Stimulated activated CD8-positive, alpha-beta memory T cell treated with anti-CD3 and anti-CD28 coated beads, Interleukin-4, amount 100 ng/mL, for 24 hours (primary cell): ENCODE results near the gene RTKN2.

Experiments used
- DNase-seq: peaks from one replicate; pipeline ENCODE4 v3.0.0-alpha.2; 2020; ENCODE audit warnings: low read depth

Gene RTKN2

DNA sequence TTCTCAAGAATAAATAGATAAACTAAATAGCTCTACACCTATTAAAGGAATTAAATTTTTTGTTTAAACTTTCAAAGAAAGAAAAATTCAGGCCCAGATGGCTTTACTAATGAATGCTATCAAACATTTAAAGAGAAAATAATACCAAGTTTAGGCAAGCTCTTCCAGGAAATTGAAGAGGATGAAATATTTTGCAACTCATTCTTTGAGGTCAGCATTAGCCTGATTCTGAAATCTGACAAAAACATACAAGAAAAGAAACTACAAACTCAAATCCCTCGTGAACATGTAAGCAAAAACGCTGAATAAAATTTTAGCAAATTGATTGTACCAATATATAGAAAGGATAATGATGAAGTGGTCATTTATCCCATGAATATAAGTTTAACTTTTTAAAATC lies 93.4 kb downstream of the RTKN2 start:
- DNase-seq = no peak

DNA sequence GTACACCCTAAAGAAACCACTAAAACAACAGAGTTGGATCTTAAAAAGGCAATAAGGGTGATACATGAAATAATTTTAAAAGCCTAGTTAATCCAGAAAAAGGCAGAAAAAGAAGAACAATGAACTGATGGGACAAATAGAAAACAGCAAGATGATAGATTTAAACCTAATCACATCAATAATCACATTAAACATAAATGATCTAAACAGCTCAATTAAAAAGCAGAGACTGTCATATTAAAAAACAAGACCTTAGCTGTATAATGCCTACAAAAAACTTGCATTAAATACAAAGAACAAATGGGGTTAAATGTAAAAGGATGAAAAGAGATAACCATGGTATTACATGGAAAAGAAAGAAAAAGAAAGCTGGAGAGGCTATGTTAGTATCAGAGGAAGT lies 96.2 kb downstream of the RTKN2 start:
- DNase-seq = no peak

DNA sequence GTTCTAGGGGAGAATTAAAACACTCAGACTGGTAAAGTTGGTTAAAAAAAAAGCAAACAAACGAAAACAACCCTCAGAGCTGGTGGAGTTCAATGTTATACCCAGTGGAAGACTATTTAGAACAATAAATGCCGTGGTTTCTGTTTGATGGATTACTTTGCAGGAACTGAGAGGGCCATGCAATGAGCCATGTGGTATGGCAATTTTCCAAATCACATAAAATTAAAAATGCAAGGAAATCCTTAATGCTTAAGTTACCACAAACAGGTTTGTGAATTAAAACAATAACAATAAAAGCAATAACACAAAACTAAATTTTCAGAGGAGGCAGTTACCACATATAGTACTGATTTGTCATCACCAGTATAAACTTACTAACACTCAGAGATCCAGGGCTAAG lies 96.9 kb downstream of the RTKN2 start:
- DNase-seq = no peak

DNA sequence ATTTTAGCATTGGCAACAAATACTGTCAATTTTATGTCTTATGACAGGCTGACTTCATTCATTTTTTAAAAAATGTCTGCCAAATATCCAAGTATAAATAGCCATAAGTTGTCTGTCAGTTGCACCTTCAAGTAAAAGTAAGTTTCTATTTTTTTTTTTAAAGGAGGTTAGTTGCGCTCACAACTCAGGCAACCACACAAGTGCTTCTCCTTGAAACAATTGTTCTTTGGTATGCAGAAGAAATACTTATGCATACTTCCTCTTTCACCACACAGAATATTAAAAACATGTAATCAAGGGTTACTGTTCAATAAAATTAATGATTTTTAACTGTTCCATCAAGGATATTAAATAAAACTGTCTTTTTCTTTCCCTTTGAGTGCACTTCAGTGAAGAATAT lies 97.9 kb downstream of the RTKN2 start:
- DNase-seq = no peak

DNA sequence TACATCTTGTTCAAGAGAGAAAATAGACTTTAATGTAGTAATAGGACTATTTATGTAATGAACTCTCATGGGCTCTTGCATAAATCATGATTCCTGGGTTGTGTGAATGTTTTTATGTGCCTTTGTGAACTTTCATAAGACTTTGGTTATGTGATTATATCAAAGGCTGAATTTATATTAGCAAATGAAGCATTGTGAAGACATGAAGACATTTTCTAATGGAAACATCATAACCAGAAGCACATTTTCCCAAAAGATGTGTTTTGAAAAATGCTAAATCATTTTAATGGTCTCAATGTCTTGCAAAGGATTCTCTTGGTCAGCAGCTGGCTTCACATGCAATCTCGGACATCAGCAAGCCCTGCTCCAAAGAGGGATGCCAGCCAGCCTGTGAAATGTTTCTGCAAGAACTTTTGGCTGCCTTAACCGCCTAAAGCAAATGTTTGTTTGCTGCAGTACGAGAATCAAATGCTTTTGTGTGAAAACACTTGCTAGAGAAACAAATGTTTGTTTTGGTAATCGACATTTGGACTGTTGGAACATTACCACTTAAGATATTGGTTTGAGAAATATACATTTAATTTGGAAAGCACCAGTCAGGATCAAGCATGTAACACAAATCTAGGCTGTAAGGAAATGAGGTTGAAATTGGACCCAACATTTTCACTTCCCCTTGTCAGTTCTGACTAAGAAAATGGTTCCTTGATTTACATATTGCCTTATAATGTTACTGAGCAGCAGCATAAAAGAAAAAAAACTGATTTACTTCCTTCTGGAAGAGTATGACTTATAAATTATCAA lies 102.1 kb downstream of the RTKN2 start:
- no peak for DNase-seq

DNA sequence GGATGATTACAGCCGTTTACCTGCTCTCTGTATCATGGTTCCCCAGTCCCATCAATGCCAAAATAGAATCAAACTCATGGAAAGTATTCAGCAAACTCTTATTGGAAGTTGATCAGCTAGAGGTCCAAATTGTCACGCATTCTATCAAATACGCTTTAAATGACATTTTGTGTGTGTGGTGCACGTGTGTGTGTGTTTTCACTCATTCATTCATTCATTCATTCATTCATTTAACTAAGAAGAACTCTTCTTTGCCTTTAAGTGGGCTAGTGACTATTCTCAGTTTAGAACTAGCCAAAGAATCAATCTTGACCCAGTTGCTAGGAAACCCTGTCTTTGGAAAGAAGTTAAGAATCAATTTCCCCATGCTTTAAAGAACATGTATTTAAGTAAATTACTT lies 102.8 kb downstream of the RTKN2 start:
- no peak for DNase-seq

DNA sequence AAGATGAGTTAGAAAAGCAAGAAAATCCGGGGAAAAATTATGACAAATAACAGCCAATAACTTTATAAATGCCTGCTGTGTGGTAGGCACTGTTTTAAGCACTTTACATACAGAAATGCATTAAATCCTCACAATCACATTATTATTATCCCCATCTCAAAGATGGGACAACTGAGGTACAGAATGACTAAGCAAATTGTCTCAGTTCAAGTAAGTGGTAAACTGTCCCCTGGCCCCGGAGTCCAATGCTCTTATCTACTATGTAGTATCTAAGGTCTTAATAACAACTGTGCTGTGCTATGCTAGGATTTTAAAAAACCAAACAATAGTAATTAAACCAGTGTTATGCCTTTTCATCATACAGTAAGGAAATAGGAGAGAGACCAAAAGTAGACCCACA lies 105.6 kb downstream of the RTKN2 start:
- no peak for DNase-seq

DNA sequence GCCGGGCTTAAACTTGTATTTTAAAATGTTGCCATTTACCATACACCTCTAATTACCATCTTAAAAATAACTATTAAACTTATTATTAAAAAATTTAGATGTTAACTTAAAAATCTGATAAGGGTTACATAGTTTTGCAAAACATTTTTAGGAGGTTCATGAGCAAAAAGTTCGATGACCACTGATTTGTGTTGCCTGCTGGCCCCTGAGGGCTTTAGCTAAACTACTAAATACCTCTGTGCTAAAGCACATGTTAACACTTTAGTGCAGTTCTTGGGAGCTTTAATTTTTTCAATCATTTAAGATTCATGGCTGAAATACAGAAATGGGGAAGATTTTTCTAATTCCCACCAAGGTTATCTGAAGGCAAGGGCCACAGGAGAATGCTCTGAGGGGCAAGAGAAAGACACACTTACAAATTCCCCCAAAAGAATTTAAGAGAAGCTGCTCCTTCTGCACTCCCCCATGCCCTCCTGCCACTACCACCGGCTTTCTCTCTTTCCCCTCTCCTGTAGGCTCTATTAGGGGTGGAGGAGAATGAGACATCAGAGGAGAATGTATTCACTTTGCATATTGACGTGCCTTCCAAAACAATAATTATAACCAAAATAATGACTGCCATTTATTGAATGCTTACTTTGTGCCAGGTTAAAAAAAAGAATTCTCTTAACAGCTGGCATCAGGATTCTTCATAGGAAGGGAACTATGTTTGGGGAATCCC lies 106.2 kb downstream of the RTKN2 start:
- no peak for DNase-seq

DNA sequence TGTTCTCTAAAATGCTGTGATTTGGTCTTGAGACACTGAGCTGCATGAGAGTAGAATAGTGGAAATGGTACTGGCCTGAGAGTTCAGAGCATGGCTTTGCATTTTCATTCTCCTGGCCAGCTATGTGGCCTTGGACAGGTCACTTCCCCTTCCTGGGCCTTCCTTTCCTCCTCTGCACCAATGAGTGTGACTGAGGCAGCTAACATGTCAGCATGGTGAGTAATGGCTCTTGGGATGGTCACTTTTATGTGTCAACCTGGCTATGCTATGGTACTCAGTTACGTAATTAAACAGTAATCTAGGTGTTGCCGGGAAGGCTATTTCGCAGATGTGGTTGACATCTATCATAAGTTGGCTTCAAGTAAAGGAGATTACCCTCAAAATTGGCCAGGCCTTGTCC lies 109.3 kb downstream of the RTKN2 start:
- no peak for DNase-seq

DNA sequence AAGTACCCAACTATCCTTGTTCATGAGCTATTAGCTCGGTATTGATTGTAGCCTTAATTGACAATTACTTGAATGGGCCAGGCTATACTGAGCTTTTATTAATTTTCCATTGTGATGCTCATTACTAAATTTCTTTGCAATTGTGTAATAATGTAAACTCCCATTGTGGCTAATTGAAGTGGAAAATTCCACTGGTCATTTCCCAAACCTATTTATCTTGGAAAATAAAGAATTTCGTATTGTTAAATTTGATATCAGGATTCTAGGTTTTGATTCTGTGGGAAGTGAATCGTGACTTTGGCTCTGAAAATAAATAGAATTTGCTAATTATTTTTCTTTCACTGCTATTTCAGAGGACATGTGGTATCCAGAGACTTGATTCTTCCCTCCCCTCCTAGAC lies 111.0 kb downstream of the RTKN2 start:
- no peak for DNase-seq

DNA sequence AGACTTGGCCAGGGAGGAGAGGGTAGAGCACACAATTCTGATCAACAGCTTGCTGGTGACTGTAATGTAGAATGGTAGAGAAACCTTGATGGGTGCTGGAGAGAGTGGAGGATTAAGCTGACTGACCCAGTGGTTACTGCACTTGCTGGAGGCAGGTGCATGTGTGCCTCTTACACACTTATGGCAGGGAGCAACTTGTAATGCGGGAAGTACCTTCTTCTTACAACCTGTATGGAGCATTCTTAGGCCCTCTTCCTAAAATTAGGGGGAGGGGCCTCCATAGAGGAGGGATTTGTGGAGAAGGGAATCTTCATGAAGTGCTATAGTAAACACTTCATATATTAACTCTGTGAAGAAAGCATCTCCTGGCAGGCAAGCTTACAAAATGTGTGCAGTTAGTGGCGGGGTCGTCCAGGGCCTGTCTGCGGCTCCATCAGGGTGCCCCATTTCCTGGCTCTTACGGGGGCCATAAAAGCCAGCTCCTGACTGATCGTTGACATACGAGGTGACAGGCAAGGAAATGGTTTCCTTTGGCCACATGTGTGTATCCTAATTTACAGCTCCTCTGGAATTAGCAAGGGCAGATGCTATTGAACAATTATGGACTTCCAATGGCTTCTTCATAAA lies 113.5 kb downstream of the RTKN2 start:
- no peak for DNase-seq

DNA sequence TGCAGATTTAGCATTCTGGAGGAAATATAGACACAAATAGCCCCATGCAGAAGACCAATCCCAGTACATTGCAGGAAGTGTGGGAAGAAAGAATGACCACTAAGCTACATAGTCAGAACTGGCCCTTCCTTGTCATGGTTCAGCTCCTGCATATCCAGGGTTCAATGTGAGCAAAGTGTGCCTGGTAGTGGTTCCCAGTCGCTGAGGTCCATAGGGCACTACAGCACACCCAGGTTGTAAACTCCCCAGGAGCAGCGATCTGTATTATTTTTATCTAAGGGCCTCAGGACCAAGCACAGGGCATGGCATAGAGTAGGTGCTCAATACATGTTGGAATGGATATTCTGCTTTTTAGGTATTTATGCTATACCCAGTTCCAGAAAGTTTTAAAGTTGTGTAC lies 114.4 kb downstream of the RTKN2 start:
- DNase-seq = no peak

DNA sequence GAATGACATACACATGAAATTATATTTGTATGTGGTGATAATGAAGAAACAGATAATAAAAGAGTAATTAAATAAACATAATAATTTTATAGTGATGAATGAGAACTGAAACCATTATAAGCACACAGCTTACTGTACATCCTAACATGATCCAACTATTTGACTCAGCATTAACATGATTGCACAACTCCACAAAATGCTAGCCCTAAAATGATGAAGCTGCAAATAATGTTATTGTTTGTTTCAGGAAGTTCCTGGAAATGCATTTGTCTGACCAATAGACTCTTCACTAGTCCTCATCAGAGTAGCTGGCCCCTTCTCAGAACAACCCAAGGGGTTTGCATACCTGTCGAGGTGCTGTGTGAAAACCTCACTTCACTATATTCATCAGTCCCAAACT lies 115.5 kb downstream of the RTKN2 start:
- no peak for DNase-seq

DNA sequence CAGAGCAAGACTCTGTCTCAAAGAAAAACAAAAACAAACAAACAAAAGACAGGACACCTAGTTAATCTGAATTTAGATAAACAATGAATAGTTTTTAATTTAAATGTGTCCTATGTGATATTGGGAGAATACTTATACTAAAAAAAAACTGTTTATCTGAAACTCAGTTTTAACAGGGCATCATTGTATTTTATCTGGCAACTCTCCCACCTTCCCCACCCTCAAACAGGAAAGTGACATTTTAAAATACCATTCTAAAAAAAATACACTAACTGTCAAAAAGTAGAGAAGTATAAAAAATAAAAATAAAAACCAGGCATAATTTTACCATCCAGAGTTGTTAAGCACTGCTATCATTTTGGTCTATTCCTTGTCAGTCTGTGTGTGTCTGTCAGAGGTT lies 119.0 kb downstream of the RTKN2 start:
- no peak for DNase-seq

DNA sequence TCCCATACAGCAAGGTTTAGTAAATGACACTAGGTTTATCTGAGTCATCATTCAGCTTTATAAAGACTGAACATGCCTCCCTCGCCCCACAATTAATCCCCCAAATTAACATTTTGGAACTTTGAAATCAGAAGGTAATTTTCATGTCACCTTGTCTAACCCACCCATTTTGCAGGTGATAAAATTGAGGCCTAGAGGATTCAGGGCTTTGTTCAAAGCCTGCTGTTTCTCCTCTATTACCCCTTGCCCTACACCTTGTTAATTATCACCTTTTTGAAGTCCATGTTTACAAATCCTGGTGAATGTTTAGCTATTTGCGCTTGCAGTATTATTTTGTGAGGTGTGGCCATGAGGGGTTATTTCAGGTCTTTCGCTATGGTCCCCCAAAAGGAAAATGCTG lies 120.5 kb downstream of the RTKN2 start:
- DNase-seq = no peak

DNA sequence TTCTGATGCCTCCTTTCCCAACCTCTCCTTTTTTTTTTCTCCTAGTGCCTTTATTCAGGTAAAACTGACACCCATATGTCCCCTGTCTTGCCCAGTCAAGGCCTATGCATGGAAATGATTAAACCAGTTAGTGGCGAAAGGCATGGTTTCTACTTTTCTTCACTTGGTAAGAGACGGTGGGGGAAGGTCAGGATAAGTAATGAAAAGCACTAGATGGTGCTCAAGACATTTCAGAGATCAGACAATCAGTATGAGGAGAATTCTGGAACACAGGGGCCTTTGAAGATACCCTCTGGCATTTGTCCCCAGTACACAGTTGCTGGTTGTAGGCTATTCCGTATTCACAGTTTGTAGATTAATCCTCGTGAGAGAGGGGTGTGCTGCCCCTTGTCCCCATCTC lies 121.2 kb downstream of the RTKN2 start:
- no peak for DNase-seq

DNA sequence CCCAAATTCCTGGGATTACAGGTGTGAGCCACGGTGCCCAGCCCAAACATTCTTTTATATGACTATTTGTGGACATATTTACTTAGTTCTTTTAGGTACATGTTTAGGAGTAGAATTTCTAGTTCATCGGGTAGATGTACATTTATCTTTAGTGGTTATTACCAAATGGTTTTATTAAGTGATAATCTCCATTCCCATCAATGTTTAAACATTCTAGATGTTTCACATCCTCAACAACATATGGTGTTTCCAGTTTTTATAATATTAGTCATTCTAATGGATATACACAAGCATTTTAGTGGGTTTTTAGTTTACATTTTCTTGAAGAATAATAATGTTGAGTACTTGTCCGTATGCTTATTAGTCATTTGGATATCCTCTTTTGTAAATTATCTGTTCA lies 131.7 kb downstream of the RTKN2 start:
- DNase-seq = no peak

DNA sequence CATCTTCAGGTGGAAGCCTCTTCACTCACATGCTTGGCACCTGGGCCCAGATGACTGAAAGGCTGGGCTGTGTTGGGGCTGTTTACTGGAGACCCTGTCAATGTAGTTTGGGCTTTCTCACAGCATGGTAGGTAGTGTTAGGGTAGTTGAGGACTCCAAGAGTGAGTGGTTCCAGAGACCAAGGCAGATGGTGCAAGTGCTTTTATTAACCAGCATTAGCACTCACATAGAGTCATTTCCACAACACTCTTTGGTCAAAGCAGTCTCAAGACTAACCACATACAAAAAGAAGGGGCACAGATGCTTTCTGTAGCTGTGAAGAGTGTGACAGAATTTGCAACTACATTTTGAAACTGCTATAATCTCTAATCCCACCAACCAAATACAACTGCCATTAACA lies 135.0 kb downstream of the RTKN2 start:
- no peak for DNase-seq
